ENCODE results near the gene TNFRSF14. TPM values are rescaled to one million over a fixed set of nuclear protein-coding genes. Genes with fewer than 3 reads are reported as not detected.
A peak's percentile ranks its signal among the peaks of the same experiment; 100 is the strongest.

Gene TNFRSF14
- total and polyA plus RNA-seq, 9 of the 15 experiments (the other 6 are each of a cell fraction or from before 2014, with no cell fraction given), result 0.11 to 2.3 (median 0.68) TPM; not detected in 2

DNA sequence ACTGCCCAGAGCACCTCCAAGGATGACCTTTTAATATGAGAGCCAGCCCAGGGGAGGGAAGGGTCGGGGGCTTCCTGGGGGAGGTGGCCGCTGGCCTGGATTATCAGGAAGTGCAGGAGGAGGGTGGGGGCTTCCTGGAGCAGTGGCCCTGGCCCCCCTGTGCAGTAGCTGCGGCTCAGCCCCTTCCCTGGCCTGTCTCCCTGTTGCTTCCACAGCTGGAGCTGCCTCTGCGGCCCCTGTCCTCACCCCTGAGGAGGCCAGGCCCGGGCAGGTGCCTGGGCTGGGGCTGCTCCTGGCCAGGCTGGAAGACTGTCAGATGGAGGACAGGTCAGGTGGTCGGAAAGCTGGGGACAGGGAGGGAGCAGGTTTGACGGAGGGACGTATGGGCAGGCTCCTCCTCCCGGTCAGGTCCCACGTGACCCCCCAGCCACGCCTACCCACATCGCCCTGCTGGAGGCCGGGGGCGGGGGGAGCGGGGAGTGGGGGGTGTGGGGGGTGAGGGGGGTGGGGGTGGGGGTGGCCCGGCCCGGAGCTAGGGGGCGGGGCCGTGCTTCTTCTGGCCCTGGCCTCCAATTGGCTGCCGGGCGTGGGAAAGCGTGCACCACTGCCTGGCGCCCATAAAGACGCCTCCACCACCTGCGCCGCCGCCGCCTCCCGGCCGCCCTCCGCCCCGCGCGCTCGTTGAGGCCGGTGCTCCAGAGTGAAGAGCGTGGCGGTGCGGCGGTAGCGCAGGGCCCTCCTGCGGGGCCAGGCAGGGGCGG, 10.2 kb upstream of the TNFRSF14 start (continued):
- TF ChIP-seq, protein P1, sequence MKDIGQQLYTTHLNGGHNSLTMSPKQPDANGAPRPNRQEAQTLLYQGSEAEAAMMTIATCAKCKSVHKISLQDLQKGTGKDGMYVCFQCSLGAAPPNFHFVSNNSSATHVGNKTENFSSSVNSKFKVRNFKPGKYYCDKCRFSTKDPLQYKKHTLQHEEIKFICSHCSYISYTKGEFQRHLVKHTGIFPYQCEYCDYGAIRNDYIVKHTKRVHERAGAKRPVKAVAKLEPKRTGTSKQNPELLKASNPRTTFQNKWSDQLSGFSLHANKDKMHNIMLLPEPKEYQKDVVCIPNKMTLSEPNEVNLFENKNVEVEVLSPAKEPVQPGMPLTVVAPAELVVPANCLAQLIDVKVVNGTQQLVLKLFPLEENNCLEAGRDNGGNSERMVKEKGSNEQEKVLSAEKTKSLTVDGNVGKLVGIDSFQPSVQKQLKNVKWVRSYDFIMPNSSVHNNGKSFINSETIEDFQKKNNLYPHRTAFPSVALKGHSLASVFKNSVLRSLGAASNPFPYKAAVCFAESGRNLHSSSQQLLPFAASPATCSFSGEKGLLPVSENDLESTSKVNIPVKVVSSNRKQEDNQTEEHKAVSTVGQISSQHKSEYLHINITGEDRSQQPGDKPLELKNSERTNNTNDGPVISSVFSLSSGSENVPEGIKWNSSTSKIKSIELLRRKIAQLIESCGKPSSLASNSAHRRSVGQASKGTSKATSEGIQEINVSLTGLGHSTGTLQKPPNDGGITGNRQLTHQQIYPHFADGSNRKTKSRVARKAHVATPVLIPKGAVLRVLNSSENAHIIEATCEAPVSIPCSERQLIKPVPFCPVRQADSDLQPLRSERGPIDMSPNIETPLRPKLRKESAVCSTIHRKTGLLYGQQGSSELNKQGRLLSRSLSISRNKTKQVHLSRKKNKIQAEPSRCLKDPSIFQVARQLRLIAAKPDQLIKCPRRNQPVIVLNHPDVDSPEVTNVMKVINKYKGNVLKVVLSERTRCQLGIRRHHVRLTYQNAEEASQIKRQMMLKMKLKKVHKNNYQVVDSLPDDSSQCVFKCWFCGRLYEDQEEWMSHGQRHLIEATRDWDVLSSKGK (CRISPR knock-in tag; IDR thresholded peaks at IDR 0.05), result no peak
- TF ChIP-seq, protein P2, sequence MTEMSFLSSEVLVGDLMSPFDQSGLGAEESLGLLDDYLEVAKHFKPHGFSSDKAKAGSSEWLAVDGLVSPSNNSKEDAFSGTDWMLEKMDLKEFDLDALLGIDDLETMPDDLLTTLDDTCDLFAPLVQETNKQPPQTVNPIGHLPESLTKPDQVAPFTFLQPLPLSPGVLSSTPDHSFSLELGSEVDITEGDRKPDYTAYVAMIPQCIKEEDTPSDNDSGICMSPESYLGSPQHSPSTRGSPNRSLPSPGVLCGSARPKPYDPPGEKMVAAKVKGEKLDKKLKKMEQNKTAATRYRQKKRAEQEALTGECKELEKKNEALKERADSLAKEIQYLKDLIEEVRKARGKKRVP (CRISPR knock-in tag; IDR thresholded peaks at IDR 0.05), result no peak
- 0 out of 2 replicates have a peak, but pooled peaks have one; percentile 4 for TF ChIP-seq PBX2 (CRISPR knock-in tag; IDR thresholded peaks at IDR 0.05; ENCODE audit: low read depth)
- no peak for TF ChIP-seq PBX2 (tag; conservative IDR thresholded peaks at IDR 0.05; ENCODE audit: low read depth)
- no peak for TF ChIP-seq CBX3 (IDR thresholded peaks at IDR 0.05; ENCODE audit: borderline replicate concordance in 1 of 2, low read length in 2 of 2)
- TF ChIP-seq, protein P3, sequence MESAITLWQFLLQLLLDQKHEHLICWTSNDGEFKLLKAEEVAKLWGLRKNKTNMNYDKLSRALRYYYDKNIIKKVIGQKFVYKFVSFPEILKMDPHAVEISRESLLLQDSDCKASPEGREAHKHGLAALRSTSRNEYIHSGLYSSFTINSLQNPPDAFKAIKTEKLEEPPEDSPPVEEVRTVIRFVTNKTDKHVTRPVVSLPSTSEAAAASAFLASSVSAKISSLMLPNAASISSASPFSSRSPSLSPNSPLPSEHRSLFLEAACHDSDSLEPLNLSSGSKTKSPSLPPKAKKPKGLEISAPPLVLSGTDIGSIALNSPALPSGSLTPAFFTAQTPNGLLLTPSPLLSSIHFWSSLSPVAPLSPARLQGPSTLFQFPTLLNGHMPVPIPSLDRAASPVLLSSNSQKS (CRISPR knock-in tag; IDR thresholded peaks at IDR 0.05), result no peak
- TF ChIP-seq, protein P4, sequence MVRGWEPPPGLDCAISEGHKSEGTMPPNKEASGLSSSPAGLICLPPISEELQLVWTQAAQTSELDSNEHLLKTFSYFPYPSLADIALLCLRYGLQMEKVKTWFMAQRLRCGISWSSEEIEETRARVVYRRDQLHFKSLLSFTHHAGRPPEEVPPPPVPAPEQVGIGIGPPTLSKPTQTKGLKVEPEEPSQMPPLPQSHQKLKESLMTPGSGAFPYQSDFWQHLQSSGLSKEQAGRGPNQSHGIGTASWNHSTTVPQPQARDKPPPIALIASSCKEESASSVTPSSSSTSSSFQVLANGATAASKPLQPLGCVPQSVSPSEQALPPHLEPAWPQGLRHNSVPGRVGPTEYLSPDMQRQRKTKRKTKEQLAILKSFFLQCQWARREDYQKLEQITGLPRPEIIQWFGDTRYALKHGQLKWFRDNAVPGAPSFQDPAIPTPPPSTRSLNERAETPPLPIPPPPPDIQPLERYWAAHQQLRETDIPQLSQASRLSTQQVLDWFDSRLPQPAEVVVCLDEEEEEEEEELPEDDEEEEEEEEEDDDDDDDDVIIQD (CRISPR knock-in tag; IDR thresholded peaks at IDR 0.05), result no peak
- peak; percentile 90 for TF ChIP-seq TOE1 (IDR thresholded peaks at IDR 0.05; ENCODE audit: borderline replicate concordance)
- TF ChIP-seq TOE1 (CRISPR knock-in tag; IDR thresholded peaks at IDR 0.05; ENCODE audit: borderline replicate concordance, low read depth), result no peak
- no peak for TF ChIP-seq ZBTB8A (IDR thresholded peaks at IDR 0.05; ENCODE audit: partially characterized antibody)
- no peak for TF ChIP-seq STAT5B (CRISPR knock-in tag; IDR thresholded peaks at IDR 0.05)
- TF ChIP-seq, protein P5, sequence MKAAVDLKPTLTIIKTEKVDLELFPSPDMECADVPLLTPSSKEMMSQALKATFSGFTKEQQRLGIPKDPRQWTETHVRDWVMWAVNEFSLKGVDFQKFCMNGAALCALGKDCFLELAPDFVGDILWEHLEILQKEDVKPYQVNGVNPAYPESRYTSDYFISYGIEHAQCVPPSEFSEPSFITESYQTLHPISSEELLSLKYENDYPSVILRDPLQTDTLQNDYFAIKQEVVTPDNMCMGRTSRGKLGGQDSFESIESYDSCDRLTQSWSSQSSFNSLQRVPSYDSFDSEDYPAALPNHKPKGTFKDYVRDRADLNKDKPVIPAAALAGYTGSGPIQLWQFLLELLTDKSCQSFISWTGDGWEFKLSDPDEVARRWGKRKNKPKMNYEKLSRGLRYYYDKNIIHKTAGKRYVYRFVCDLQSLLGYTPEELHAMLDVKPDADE (conservative IDR thresholded peaks at IDR 0.05; ENCODE audit: control insufficient read depth, low read depth, low read length), result peak; percentile 39; the same call in 1 of the 2 replicates
- TF ChIP-seq ZNF212 (CRISPR knock-in tag; IDR thresholded peaks at IDR 0.05), result no peak
- no peak; the same call in 1 of the 2 replicates for TF ChIP-seq EP400 (IDR thresholded peaks at IDR 0.05)
- TF ChIP-seq PRPF4 (IDR thresholded peaks at IDR 0.05; ENCODE audit: insufficient read depth, low read depth, low read length, poor library complexity, severe bottlenecking), result peak; percentile 22
